ENCODE results near the gene MYRF.
A peak's percentile ranks its signal among the peaks of the same experiment; 100 is the strongest.

The MYRF gene

DNA sequence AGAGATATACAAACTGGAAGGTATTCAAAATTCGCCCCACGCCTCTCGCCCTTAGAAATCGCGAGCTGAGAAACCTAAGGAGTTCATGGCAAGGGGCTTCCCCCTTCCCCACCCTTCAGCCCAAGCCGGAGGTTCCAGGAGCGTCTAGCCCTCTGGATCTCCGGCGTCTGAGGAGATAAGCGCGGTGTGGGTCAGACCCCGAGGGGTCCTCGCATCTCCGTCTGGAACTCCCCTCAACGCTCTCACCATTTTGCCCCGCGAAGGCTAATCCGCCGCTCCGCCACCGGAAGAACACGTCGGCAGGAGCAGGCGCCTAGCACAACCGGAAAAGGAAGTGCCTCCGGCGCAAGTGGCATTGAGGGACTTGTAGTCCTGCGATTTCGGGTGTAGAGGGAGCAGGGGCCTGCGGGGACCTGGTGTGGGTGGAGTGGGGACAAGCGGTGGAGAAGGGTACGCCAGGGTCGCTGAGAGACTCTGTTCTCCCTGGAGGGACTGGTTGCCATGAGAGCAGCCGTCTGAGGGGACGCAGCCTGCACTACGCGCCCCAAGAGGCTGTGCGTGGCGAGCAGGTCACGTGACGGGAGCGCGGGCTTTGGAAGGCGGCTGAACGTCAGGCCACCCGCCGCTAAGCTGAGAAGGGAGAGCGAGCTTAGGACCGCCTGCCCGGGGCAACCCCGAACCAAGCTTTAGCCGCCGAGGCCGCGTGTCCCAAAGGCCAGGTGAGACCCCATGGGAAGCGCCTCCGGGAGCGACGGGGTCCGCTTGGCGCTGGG lies 40.1 kb downstream of the MYRF start, which contains the start of the genes FEN1 and TMEM258:
Gene FEN1 (plus strand): TSS at position 602 of the 773 bp plus-strand sequence. CDS start 2,451 bp downstream, outside the sequence.
Gene TMEM258 (minus strand): TSS at position 290 of the 773 bp plus-strand sequence. CDS start 41 bp downstream, at position 249.
- peaks cover 0 to 60% of the 10 kb centered on the region in 2 experiments; a peak in 2 of 3 replicates for H3K36me3 ChIP-seq (ENCODE audit: control insufficient read depth in 2 of 2, insufficient read depth in 1 of 2, low read length in 2 of 2)
- ChIA-PET POLR2A (interaction anchor here (0.5 to 3.6 kb wide), 10 partner anchors 9 to 157 kb away, joined by 3 to 38 read pairs (median 5); partner anchors contain the start of genes FADS1 and FADS2), CTCF (interaction anchor here (1.0 to 9.0 kb wide), 8 partner anchors 9 to 602 kb away, joined by 3 to 118 read pairs (median 7); no protein-coding TSS in a partner anchor)
- peak within 1 kb of the TSS; percentile 87 for H3K4me3 ChIP-seq (ENCODE audit: low read depth, low read length)
- H3K27ac ChIP-seq (ENCODE audit: extremely low read depth, low read depth, low read length), result peak within 1 kb of the TSS; percentile 89
- H3K9me3 ChIP-seq (ENCODE audit: control insufficient read depth, insufficient read depth, low read depth, low read length), result no peaks in the 10 kb centered on the region
- H3K4me1 ChIP-seq (ENCODE audit: control insufficient read depth, insufficient read depth, low read length), result 0 out of 2 replicates have a peak, but pooled peaks cover 1% of the 10 kb centered on the region
- TF ChIP-seq SP7 (tag by site-specific recombination; IDR thresholded peaks at IDR 0.05) (peak; percentile 70), ZNF529 (tag by site-specific recombination; IDR thresholded peaks at IDR 0.05; ENCODE audit: insufficient replicate concordance) (no peak), ZFP41 (tag by site-specific recombination; IDR thresholded peaks at IDR 0.05; ENCODE audit: borderline replicate concordance) (no peak), ZNF157 (tag by site-specific recombination; IDR thresholded peaks at IDR 0.05) (no peak), OVOL3 (tag by site-specific recombination; IDR thresholded peaks at IDR 0.05) (no peak), OSR2 (tag by site-specific recombination; IDR thresholded peaks at IDR 0.05) (peak; percentile 63), MYNN (tag by site-specific recombination; IDR thresholded peaks at IDR 0.05; ENCODE audit: borderline replicate concordance) (no peak), ZNF335 (tag by site-specific recombination; conservative IDR thresholded peaks at IDR 0.05) (peak; percentile 97), IKZF3 (tag by site-specific recombination; IDR thresholded peaks at IDR 0.05) (no peak), ZNF311 (tag by site-specific recombination; IDR thresholded peaks at IDR 0.05; ENCODE audit: borderline replicate concordance) (no peak), ZNF121 (tag by site-specific recombination; IDR thresholded peaks at IDR 0.05) (no peak), ZNF16 (tag by site-specific recombination; IDR thresholded peaks at IDR 0.05; ENCODE audit: low read depth) (no peak), ZNF48 (tag by site-specific recombination; IDR thresholded peaks at IDR 0.05) (no peak), ZXDB (tag by site-specific recombination; IDR thresholded peaks at IDR 0.05) (peak; percentile 87), ZNF76 (tag by site-specific recombination; IDR thresholded peaks at IDR 0.05; ENCODE audit: borderline replicate concordance, low read depth) (peak; percentile 98), ZNF629 (tag by site-specific recombination; IDR thresholded peaks at IDR 0.05) (peak; percentile 69; the same call in 1 of the 2 replicates), ZNF132 (tag by site-specific recombination; IDR thresholded peaks at IDR 0.05; ENCODE audit: borderline replicate concordance) (no peak), ZIC2 (tag by site-specific recombination; IDR thresholded peaks at IDR 0.05) (peak; percentile 59), ZNF239 (tag by site-specific recombination; IDR thresholded peaks at IDR 0.05) (no peak), ZNF23 (tag by site-specific recombination; IDR thresholded peaks at IDR 0.05; ENCODE audit: borderline replicate concordance) (no peak), ZBTB7A (tag by site-specific recombination; IDR thresholded peaks at IDR 0.05; ENCODE audit: low read depth) (peak; percentile 60; the same call in 1 of the 2 replicates), ZNF174 (tag by site-specific recombination; IDR thresholded peaks at IDR 0.05) (no peak), ZNF530 (tag by site-specific recombination; IDR thresholded peaks at IDR 0.05; ENCODE audit: low read depth) (no peak)
- TF ChIP-seq, protein P1, sequence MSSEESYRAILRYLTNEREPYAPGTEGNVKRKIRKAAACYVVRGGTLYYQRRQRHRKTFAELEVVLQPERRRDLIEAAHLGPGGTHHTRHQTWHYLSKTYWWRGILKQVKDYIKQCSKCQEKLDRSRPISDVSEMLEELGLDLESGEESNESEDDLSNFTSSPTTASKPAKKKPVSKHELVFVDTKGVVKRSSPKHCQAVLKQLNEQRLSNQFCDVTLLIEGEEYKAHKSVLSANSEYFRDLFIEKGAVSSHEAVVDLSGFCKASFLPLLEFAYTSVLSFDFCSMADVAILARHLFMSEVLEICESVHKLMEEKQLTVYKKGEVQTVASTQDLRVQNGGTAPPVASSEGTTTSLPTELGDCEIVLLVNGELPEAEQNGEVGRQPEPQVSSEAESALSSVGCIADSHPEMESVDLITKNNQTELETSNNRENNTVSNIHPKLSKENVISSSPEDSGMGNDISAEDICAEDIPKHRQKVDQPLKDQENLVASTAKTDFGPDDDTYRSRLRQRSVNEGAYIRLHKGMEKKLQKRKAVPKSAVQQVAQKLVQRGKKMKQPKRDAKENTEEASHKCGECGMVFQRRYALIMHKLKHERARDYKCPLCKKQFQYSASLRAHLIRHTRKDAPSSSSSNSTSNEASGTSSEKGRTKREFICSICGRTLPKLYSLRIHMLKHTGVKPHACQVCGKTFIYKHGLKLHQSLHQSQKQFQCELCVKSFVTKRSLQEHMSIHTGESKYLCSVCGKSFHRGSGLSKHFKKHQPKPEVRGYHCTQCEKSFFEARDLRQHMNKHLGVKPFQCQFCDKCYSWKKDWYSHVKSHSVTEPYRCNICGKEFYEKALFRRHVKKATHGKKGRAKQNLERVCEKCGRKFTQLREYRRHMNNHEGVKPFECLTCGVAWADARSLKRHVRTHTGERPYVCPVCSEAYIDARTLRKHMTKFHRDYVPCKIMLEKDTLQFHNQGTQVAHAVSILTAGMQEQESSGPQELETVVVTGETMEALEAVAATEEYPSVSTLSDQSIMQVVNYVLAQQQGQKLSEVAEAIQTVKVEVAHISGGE (tag by site-specific recombination; conservative IDR thresholded peaks at IDR 0.05; ENCODE audit: low read depth), result peak; percentile 95
- TF ChIP-seq, protein P2, sequence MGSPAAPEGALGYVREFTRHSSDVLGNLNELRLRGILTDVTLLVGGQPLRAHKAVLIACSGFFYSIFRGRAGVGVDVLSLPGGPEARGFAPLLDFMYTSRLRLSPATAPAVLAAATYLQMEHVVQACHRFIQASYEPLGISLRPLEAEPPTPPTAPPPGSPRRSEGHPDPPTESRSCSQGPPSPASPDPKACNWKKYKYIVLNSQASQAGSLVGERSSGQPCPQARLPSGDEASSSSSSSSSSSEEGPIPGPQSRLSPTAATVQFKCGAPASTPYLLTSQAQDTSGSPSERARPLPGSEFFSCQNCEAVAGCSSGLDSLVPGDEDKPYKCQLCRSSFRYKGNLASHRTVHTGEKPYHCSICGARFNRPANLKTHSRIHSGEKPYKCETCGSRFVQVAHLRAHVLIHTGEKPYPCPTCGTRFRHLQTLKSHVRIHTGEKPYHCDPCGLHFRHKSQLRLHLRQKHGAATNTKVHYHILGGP (tag by site-specific recombination; IDR thresholded peaks at IDR 0.05), result no peak
- TF ChIP-seq, protein P3, sequence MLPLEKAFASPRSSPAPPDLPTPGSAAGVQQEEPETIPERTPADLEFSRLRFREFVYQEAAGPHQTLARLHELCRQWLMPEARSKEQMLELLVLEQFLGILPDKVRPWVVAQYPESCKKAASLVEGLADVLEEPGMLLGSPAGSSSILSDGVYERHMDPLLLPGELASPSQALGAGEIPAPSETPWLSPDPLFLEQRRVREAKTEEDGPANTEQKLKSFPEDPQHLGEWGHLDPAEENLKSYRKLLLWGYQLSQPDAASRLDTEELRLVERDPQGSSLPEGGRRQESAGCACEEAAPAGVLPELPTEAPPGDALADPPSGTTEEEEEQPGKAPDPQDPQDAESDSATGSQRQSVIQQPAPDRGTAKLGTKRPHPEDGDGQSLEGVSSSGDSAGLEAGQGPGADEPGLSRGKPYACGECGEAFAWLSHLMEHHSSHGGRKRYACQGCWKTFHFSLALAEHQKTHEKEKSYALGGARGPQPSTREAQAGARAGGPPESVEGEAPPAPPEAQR (tag by site-specific recombination; IDR thresholded peaks at IDR 0.05), result no peak
- TF ChIP-seq, protein P4, sequence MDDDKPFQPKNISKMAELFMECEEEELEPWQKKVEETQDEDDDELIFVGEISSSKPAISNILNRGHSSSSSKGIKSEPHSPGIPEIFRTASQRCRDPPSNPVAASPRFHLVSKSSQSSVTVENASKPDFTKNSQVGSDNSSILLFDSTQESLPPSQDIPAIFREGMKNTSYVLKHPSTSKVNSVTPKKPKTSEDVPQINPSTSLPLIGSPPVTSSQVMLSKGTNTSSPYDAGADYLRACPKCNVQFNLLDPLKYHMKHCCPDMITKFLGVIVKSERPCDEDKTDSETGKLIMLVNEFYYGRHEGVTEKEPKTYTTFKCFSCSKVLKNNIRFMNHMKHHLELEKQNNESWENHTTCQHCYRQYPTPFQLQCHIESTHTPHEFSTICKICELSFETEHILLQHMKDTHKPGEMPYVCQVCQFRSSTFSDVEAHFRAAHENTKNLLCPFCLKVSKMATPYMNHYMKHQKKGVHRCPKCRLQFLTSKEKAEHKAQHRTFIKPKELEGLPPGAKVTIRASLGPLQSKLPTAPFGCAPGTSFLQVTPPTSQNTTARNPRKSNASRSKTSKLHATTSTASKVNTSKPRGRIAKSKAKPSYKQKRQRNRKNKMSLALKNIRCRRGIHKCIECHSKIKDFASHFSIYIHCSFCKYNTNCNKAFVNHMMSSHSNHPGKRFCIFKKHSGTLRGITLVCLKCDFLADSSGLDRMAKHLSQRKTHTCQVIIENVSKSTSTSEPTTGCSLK (tag by site-specific recombination; IDR thresholded peaks at IDR 0.05), result no peak
- TF ChIP-seq, protein P5, sequence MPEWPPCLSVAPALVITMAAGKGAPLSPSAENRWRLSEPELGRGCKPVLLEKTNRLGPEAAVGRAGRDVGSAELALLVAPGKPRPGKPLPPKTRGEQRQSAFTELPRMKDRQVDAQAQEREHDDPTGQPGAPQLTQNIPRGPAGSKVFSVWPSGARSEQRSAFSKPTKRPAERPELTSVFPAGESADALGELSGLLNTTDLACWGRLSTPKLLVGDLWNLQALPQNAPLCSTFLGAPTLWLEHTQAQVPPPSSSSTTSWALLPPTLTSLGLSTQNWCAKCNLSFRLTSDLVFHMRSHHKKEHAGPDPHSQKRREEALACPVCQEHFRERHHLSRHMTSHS (tag by site-specific recombination; IDR thresholded peaks at IDR 0.05), result no peak
